HG03139 (cell line): ENCODE results near the gene MBTPS2.

Experiments used
- ATAC-seq: cut with Tn5 transposase; IDR thresholded peaks from one replicate; pipeline ENCODE4 v1.9.1; 2021; ENCODE audit not compliant: unreplicated experiment

The MBTPS2 gene

GRCh38 chrX:21934414-21934813 is 95.0 kb downstream of the MBTPS2 start:
- ATAC-seq: no peak
